HG03280 (cell line): ENCODE results near the gene AVP.
"Not testable (repeated sequence)": the region's sequence is repeated elsewhere in the genome, so short reads cannot be mapped to it uniquely, and the experiment has no call there.

Experiments
- ATAC-seq: cut with Tn5 transposase; IDR thresholded peaks from one replicate; pipeline ENCODE4 v1.9.1; 2021; ENCODE audit warnings: mild to moderate bottlenecking, moderate library complexity; ENCODE audit not compliant: unreplicated experiment

AVP gene, protein sequence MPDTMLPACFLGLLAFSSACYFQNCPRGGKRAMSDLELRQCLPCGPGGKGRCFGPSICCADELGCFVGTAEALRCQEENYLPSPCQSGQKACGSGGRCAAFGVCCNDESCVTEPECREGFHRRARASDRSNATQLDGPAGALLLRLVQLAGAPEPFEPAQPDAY

GRCh38 chr20:3084283-3084985 lies at the start of gene AVP:
Gene AVP (minus strand): TSS chr20:3084724. CDS start chr20:3084674, 50 bp downstream.
- no peak for ATAC-seq

DNA sequence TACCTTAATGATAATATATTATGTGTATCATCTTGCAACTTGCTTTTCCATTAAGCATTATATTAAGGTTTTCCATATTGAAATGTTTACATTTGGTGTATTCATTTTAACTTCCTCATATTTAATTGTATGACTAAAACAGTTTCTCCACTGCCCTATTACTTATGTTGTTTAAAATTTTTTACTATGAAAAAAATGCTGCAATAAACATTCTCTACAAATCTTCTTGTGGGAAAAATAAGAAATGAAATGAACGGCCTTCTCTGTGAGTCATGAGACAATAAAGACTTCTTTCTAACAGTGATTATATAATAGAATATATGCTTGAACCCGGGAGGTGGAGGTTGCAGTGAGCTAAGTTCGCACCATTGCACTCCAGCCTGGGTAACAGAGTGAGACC lies 49.6 kb upstream of the AVP start:
- ATAC-seq, result no peak

DNA sequence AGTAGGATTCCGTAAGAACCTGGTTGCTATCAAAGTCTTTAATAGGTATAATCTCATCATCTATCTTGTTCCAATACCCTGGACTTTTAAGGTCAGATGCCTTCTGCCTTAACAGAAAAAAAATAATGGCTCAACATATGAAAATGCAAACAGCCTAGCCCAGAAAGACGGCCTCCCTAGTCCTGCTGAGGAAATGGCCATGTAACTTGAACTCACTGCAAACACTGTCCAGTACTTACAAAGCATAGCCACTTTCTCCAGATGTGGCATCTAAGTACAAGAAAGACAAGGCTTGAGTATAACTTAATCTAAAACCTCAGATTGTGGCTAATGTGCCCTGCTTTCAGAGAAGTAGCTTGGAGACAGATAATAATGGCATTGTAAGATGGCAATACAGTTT lies 48.6 kb upstream of the AVP start:
- ATAC-seq, result no peak

GRCh38 chr20:3130051-3130600 lies 45.6 kb upstream of the AVP start:
- no peak for ATAC-seq

- ATAC-seq, result no peak
Observed at GRCh38 chr20:3129094-3129493, 44.6 kb upstream of the AVP start.

GRCh38 chr20:3128275-3128984 lies 43.9 kb upstream of the AVP start:
- no peak for ATAC-seq

GRCh38 chr20:3126527-3126859 lies 42.0 kb upstream of the AVP start:
- no peak for ATAC-seq

DNA sequence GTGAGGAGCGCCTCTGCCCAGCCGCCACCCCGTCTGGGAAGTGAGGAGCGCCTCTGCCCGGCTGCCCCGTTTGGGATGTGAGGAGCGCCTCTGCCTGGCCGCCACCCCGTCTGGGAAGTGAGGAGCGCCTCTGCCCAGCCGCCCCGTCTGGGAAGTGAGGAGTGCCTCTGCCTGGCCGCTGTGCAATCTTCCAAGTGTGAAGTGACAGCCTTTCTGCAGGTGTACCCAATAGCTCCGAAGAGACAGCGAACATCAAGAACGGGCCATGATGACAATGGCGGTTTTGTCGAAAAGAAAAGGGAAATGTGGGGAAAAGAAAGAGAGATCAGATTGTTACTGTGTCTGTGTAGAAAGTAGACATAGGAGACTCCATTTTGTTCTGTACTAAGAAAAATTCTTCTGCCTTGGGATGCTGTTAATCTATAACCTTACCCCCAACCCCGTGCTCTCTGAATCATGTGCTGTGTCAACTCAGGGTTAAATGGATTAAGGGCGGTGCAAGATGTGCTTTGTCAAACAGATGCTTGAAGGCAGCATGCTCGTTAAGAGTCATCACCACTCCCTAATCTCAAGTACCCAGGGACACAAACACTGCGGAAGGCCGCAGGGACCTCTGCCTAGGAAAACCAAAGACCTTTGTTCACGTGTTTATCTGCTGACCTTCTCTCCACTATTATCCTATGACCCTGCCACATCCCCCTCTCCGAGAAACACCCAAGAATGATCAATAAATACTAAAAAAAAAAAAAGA lies 41.4 kb upstream of the AVP start:
- ATAC-seq, result not testable (repeated sequence)

DNA sequence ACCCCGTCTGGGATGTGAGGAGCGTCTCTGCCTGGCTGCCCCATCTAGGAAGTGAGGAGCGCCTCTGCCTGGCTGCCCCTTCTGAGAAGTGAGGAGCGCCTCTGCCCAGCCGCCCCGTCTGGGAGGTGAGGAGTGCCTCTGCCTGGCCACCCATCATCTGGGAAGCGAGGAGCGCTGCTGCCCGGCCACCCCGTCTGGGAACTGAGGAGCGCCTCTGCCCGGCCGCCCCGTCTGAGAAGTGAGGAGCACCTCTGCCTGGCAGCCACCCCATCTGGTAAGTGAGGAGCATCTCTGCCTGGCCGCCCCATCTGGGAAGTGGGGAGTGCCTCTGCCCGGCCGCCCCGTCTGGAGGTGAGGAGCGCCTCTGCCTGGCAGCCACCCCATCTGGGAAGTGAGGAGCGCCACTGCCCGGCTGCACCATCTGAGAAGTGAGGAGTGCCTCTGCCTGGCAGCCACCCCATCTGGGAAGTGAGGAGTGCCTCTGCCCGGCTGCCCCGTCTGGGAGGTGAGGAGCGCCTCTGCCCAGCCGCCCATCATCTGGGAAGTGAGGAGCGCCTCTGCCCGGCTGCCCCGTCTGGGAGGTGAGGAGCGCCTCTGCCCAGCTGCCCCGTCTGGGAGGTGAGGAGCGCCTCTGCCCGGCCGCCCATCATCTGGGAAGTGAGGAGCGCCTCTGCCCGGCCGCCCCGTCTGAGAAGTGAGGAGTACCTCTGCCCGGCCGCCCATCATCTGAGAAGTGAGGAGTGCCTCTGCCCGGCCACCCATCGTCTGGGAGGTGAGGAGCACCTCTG lies 40.4 kb upstream of the AVP start:
- ATAC-seq, result not testable (repeated sequence)

DNA sequence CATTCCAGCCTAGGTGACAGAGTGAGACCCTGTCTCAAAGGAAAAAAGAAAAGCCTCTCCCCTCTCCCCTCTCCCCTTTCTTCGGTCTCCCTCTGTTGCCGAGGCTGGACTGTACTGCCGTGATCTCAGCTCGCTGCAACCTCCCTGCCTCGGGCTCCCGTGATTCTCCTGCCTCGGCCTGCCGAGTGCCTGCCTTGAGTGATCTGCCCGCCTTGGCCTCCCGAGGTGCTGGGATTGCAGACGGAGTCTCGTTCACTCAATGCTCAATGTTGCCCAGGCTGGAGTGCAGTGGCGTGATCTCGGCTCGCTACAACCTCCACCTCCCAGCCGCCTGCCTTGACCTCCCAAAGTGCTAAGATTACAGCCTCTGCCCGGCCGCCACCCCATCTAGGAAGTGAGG lies 39.6 kb upstream of the AVP start:
- ATAC-seq, result not testable (repeated sequence)

DNA sequence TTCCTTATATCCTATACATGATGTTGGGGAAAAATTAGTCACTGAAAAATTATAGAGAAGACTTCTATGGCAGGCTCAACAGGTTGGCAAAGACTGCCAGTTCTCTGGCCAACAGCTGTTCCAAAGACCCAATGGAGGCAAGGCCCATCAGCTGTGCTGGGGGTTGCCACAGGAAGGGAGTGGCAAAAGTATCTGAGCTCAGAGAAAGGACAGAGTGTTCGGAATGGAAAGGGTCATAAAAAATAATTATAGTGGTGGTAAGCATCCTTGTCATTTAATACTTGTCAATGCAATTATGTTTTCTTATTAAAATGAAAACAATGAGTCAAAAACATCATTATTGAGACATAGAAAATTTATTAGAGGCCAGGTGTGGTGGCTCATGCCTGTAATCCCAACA lies 39.0 kb upstream of the AVP start:
- no peak for ATAC-seq

GRCh38 chr20:3121955-3122610 lies 37.6 kb upstream of the AVP start:
- ATAC-seq, result no peak

DNA sequence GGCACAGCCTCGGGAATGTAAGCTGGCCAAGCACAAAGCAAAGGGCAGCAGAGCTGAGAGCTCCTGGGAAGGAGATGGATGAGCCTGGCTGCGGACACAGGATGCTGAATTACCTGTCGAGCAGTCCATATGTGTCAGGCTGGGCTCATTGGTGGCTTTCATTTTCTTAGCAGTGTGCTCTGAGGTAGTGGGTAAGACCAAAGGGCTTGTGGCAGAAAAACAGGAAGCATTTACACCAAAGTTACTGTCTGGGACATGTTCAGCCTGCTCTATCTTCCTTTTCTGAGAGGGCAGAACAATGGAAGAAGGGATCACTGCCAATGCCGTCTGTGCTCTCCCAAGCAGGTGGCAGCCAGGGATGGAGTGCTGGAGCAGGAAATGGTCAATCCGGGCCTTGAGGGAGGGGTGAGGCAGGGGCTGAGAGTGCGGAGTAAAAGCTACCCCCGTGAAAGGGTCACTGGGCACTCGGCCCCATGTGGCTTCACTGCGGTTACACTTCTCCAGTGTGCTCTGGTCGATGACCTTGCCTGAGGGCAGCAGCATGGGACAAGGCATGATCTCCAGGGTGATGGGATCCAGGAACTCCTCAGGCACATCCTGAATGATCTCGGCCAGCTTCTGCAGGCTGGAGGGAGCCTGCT lies 36.9 kb upstream of the AVP start:
- no peak for ATAC-seq

- no peak for ATAC-seq
Observed at GRCh38 chr20:3119044-3119443, 34.5 kb upstream of the AVP start.

DNA sequence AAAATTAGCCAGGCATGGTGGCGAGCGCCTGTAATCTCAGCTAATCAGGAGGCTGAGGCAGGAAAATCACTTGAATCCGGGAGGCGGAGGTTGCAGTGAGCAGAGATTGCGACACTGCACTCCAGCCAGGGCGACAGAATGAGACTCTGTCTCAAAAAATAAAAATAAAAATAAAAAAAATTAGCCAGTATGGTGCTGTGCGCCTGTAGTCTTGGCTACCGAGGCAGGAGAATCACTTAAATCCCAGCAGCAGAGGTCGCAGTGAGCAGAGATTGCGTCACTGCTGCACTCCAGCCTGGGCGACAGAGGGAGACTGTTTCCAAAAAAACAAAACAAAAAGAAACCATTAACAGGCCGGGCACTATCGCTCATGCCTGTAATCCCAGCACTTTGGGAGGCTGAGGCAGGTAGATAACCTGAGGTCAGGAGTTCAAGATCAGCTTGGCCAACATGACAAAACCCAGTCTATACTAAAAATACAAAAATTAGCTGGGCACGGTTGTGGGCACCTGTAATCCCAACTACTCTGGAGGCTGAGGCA lies 33.4 kb upstream of the AVP start:
- not testable (repeated sequence) for ATAC-seq

- no peak for ATAC-seq
Observed at GRCh38 chr20:3116341-3116740, 31.8 kb upstream of the AVP start.

DNA sequence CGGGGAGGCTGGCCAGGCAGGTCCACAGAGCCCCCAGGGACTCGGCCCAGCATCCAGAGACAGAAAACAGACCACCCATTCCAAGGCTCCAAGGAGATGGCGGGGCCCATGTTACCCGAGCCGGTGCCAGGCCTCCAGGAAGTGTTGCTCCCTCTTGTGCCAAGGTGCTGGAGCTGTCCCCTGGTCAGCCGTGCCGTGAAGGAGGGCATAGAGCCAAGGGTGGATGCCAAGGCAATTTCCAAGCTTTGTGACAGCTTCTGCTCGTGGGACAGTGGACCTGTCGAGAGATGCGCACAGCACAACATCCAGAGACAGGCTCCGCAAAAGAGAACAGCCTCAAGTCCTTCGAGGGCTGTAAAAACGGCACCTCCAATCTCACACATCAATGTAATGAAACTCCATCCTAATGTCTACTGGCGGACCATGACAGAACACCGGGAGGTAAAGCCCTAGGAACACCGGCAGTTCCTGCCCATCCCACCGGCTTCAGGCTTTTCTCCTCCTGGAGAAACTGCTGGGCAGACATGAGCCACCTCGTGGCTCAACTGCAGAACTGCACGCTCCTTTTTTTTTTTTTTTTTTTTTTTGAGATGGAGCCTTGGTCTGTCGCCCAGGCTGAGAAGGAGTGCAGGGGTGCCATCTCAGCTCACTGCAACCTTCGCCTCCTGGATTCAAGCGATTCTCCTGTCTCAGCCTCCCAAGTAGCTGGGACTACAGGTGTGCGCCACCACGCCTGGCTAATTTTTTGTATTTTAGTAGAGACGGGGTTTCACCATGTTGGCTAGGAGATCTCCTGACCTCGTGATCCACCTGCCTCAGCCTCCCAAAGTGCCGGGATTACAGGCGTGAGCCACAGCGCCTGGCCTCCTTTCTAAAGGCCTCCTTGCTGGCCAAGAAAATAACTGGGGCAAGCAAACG lies 30.9 kb upstream of the AVP start:
- ATAC-seq, result no peak

- no peak for ATAC-seq
Observed at GRCh38 chr20:3111995-3112394, 27.5 kb upstream of the AVP start.
